ENCODE data around the gene ZDHHC7.
A peak's percentile ranks its signal among the peaks of the same experiment; 100 is the strongest.
"Not testable (repeated sequence)": the region's sequence is repeated elsewhere in the genome, so short reads cannot be mapped to it uniquely, and the experiment has no call there.

Gene ZDHHC7

DNA sequence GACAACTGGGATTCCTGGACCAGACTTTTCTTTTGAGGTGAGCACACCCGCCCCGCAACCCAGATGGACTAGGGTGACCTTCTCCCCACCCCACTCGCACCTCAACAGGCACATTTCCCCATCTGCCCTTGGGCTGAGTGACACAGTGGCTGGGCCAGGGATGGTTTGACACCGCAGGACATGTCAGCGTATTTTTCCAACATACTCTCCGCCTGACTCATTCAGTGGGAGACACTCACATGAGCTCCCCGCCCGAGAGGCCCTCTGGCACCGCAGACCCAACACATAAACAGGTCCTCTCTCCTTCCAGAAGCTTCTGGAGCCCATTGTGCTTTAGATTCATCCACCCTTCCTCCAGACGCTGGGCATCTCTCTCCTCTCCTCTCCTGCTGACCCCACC is 69.4 kb downstream of the ZDHHC7 start:
- Histone ChIP-seq H3K4me1 (ENCODE audit: control insufficient read depth in 1 of 2, insufficient read depth in 2 of 2, low read length in 2 of 2) (no peaks in the 10 kb centered on the region), H3K4me3 (ENCODE audit: low read depth in 1 of 2, low read length in 2 of 2) (no peak overlapping the region), H3K27ac (ENCODE audit: low read depth, low read length) (no peak overlapping the region), H3K27me3 (ENCODE audit: control insufficient read depth in 1 of 2, insufficient read depth in 2 of 2, low read length in 2 of 2) (no peaks in the 10 kb centered on the region), H3K36me3 (ENCODE audit: control insufficient read depth in 1 of 2, insufficient read depth in 2 of 2, low read length in 2 of 2) (no peaks in the 10 kb centered on the region), H3K9me3 (ENCODE audit: control insufficient read depth in 1 of 2, low read length in 2 of 2) (no peaks in the 10 kb centered on the region), H3K9ac (ENCODE audit: low read depth in 1 of 2, low read length in 2 of 2) (no peak overlapping the region)

DNA sequence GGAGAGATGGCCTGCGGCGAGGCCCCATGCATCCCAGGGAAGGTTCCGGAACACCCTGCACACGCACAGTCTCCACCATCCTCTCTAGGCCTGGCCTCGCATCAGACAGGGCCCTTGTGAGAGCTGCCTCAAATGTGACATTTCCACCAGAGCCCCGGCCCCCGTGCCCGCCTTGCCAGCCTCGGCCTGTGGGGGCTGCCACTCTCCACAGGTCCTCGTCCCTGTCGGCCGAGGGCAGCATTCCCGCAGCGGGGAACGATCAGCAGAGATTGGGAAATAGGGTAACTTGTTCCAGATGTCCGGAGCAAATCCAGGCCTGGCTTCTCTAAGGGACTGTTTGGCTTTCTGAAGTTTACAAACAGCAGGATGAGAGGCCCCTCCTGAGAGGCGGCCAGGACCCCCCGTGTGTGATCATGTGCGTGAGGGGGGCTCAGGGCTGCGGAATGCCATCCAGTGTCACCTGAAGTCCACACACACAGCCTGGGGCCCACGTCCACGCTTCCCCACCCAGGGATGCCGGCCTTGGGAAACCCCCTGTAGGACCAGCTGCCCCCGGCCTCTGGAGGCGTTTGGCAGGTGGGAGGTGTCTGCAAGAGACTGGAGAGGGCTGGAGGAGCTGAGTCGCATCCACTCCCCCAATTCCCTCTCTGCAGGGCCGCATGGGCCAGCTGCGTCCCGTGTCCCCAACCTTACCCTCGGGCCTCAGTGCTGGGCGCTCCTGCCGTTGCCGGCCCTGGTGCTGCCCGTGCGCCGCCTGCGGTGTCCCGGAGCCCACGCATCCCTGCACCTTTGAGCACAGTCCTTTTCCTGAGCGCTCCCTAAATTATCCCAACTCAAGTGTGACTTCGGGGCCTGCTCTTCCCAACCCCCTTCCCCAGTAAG is 70.4 kb downstream of the ZDHHC7 start:
- no peak overlapping the region for H3K4me3 ChIP-seq (ENCODE audit: low read depth in 1 of 2, low read length in 2 of 2)
- no peaks in the 10 kb centered on the region for H3K9me3 ChIP-seq (ENCODE audit: control insufficient read depth in 1 of 2, low read length in 2 of 2)
- no peaks in the 10 kb centered on the region for H3K27me3 ChIP-seq (ENCODE audit: control insufficient read depth in 1 of 2, insufficient read depth in 2 of 2, low read length in 2 of 2)
- no peaks in the 10 kb centered on the region for H3K4me1 ChIP-seq (ENCODE audit: control insufficient read depth in 1 of 2, insufficient read depth in 2 of 2, low read length in 2 of 2)
- no peak overlapping the region for H3K9ac ChIP-seq (ENCODE audit: low read depth in 1 of 2, low read length in 2 of 2)
- H3K36me3 ChIP-seq (ENCODE audit: control insufficient read depth in 1 of 2, insufficient read depth in 2 of 2, low read length in 2 of 2): no peaks in the 10 kb centered on the region
- no peak overlapping the region for H3K27ac ChIP-seq (ENCODE audit: low read depth, low read length)

GRCh38 chr16:84938616-84939015 is 72.7 kb downstream of the ZDHHC7 start:
- H3K27ac ChIP-seq (ENCODE audit: low read depth, low read length); H3K4me3 ChIP-seq (ENCODE audit: low read depth in 1 of 2, low read length in 2 of 2); H3K9ac ChIP-seq (ENCODE audit: low read depth in 1 of 2, low read length in 2 of 2); H3K36me3 ChIP-seq (ENCODE audit: control insufficient read depth in 1 of 2, insufficient read depth in 2 of 2, low read length in 2 of 2); H3K9me3 ChIP-seq (ENCODE audit: control insufficient read depth in 1 of 2, low read length in 2 of 2); H3K4me1 ChIP-seq (ENCODE audit: control insufficient read depth in 1 of 2, insufficient read depth in 2 of 2, low read length in 2 of 2); H3K27me3 ChIP-seq (ENCODE audit: control insufficient read depth in 1 of 2, insufficient read depth in 2 of 2, low read length in 2 of 2): not testable (repeated sequence)

DNA sequence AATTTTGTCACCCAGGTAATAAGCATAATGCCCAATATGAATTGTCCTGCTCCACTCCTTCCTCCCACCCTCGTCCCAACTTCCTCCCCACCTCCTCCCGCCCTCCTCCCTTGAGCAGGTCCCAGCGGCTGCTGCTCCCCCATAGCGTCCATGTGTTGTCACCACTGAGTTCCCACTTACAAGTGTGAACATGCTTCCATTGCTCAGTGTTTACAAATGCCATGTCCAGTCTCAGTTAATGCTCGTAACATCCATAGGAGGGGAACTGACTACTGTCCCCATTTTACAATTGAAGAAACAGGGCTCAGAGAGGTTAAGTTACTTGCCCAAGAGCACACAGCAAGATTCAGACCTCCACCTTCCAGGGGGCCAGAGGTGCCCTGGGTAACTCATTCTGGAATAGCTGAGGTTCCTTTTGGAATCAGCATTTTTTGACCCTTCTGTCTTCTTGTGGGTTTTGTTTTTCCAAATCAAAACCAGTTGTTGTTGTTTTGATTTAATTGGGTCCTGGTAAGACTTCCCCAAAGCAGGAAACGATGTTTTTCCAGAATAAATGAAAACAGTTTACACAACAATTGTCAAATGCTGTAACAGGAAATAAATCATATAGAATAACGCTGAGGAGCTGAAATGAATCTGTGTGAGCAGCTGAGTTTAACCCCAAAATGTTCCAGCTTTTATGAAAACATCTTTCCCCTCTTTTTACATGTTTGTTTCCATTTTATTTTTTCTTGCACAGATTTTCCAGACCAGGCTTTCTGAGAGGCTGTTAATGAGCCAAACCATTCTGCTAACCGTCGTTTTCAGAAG is 73.9 kb downstream of the ZDHHC7 start:
- Histone ChIP-seq H3K4me3 (ENCODE audit: low read depth in 1 of 2, low read length in 2 of 2) (no peak overlapping the region), H3K36me3 (ENCODE audit: control insufficient read depth in 1 of 2, insufficient read depth in 2 of 2, low read length in 2 of 2) (no peaks in the 10 kb centered on the region), H3K9ac (ENCODE audit: low read depth in 1 of 2, low read length in 2 of 2) (no peak overlapping the region), H3K27me3 (ENCODE audit: control insufficient read depth in 1 of 2, insufficient read depth in 2 of 2, low read length in 2 of 2) (no peaks in the 10 kb centered on the region), H3K27ac (ENCODE audit: low read depth, low read length) (no peak overlapping the region), H3K9me3 (ENCODE audit: control insufficient read depth in 1 of 2, low read length in 2 of 2) (no peaks in the 10 kb centered on the region), H3K4me1 (ENCODE audit: control insufficient read depth in 1 of 2, insufficient read depth in 2 of 2, low read length in 2 of 2) (peaks cover 0 to 4% of the 10 kb centered on the region in 2 donors)

DNA sequence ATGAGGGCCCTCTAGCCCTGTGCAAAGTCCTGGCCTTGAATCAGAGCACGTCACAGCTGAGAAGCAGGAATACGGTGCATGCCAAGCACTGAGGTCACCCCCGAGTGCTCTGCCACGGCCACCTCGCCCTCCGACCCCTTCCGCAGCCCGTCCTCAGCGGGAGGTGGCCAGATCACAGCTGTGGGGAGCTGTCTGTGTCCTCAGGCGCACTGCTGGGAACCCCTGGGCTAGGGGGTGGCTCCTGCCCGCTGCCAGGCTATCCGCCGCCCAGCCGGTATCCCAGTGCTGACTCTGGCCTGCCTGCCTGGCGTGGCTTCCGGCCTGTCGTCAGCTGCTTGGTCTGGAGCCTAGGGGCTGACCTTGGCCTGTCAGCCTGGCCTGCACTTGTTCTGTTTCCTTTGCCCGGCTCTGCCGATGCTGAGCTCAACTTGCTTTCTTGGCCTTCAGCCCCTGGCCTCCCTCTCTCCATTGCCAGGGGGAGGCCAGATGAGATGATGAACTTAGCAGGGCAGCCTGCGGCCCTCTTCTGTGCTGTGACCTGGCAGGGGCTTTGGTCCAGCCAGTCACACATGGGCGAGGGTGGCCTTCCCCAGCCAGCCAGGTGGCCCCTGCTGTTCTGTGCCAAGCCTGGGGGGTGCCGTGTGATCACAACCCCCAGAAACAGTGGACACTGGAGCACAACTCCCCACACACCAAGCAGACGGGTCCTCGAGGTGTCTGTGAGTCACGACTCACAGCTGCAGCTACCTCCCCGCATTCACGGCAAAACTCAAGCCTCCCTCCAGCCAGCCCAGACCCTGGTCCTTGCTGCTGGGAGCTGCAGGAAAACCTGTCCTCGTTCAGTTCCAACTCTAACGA is 77.3 kb downstream of the ZDHHC7 start:
- peaks cover 0 to 13% of the 10 kb centered on the region in 2 donors for H3K4me1 ChIP-seq (ENCODE audit: control insufficient read depth in 1 of 2, insufficient read depth in 2 of 2, low read length in 2 of 2)
- no peak overlapping the region for H3K4me3 ChIP-seq (ENCODE audit: low read depth in 1 of 2, low read length in 2 of 2)
- peak overlapping the region; percentile 6 for H3K27ac ChIP-seq (ENCODE audit: low read depth, low read length)
- no peaks in the 10 kb centered on the region for H3K27me3 ChIP-seq (ENCODE audit: control insufficient read depth in 1 of 2, insufficient read depth in 2 of 2, low read length in 2 of 2)
- H3K36me3 ChIP-seq (ENCODE audit: control insufficient read depth in 1 of 2, insufficient read depth in 2 of 2, low read length in 2 of 2): no peaks in the 10 kb centered on the region
- no peak overlapping the region for H3K9ac ChIP-seq (ENCODE audit: low read depth in 1 of 2, low read length in 2 of 2)
- no peaks in the 10 kb centered on the region for H3K9me3 ChIP-seq (ENCODE audit: control insufficient read depth in 1 of 2, low read length in 2 of 2)

- H3K27ac ChIP-seq (ENCODE audit: low read depth, low read length): no peak overlapping the region
- H3K4me3 ChIP-seq (ENCODE audit: low read depth in 1 of 2, low read length in 2 of 2): no peak overlapping the region
- no peak overlapping the region for H3K9ac ChIP-seq (ENCODE audit: low read depth in 1 of 2, low read length in 2 of 2)
- H3K27me3 ChIP-seq (ENCODE audit: control insufficient read depth in 1 of 2, insufficient read depth in 2 of 2, low read length in 2 of 2): no peaks in the 10 kb centered on the region
- no peaks in the 10 kb centered on the region for H3K36me3 ChIP-seq (ENCODE audit: control insufficient read depth in 1 of 2, insufficient read depth in 2 of 2, low read length in 2 of 2)
- no peaks in the 10 kb centered on the region for H3K9me3 ChIP-seq (ENCODE audit: control insufficient read depth in 1 of 2, low read length in 2 of 2)
- peaks cover 6 to 13% of the 10 kb centered on the region in 2 donors for H3K4me1 ChIP-seq (ENCODE audit: control insufficient read depth in 1 of 2, insufficient read depth in 2 of 2, low read length in 2 of 2)
These were observed 78.7 kb downstream of the ZDHHC7 start for GRCh38 chr16:84932681-84933080.

GRCh38 chr16:84931506-84931905 is 79.8 kb downstream of the ZDHHC7 start:
- Histone ChIP-seq H3K4me1 (ENCODE audit: control insufficient read depth in 1 of 2, insufficient read depth in 2 of 2, low read length in 2 of 2) (peaks cover 6 to 13% of the 10 kb centered on the region in 2 donors), H3K9ac (ENCODE audit: low read depth in 1 of 2, low read length in 2 of 2) (no peak overlapping the region), H3K4me3 (ENCODE audit: low read depth in 1 of 2, low read length in 2 of 2) (no peak overlapping the region), H3K36me3 (ENCODE audit: control insufficient read depth in 1 of 2, insufficient read depth in 2 of 2, low read length in 2 of 2) (no peaks in the 10 kb centered on the region), H3K27ac (ENCODE audit: low read depth, low read length) (no peak overlapping the region), H3K27me3 (ENCODE audit: control insufficient read depth in 1 of 2, insufficient read depth in 2 of 2, low read length in 2 of 2) (no peaks in the 10 kb centered on the region), H3K9me3 (ENCODE audit: control insufficient read depth in 1 of 2, low read length in 2 of 2) (no peaks in the 10 kb centered on the region)

DNA sequence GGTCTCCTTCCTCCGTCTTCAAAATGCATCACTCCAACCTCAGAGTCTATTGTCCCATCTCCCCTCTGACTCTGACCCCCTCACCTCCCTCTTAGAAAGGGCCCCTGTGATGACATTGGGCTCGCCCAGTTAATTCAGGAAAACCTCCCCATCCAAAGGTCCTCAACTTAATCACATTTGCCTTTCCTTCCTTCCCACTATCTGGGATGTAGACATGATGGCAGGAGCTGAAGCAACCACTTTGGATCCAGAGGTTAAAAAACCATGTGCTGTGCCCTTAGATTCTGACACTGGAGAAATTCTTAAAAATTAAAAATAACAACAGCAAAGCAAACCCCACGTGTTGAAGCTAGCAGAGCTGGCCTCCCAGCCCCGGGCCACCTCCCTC is 80.2 kb downstream of the ZDHHC7 start:
- peaks cover 6 to 13% of the 10 kb centered on the region in 2 donors for H3K4me1 ChIP-seq (ENCODE audit: control insufficient read depth in 1 of 2, insufficient read depth in 2 of 2, low read length in 2 of 2)

DNA sequence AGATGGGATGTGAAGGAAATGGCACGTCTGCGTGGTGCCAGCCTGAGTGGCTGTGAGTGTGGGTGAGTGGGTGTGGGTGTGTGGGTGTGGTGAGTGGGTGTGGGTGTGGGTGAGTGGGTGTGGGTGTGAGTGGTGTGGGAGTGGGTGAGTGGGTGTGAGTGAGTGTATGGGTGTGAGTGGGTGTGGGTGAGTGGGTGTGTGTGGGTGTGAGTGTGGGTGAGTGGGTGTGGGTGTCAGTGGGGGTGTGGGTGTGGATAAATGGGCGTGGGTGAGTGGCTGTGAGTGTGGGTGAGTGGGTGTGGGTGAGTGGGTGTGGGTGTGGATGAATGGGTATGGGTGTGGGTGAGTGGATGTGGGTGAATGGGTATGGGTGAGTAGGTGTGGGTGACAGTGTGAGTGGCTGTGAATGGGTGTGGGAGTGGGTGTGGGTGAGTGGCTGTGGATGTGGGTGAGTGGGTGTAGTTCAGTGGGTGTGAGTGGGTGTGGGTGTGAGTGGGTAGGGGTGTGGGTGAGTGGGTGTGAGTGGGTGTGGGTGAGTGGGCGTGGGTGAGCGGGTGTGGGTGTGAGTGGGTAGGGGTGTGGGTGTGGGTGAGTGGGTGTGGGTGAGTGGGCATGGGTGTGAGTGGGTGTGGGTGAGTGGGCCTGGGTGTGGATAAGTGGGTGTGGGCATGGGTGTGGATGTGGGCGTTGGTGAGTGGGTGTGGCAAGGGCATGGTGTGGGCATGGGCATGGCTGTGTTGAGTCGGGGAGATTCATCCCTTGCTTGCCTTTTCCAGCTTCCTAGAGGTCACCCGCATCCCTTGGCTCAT is 80.8 kb downstream of the ZDHHC7 start:
- Histone ChIP-seq H3K27ac (ENCODE audit: low read depth, low read length) (no peak overlapping the region), H3K4me3 (ENCODE audit: low read depth in 1 of 2, low read length in 2 of 2) (no peak overlapping the region), H3K36me3 (ENCODE audit: control insufficient read depth in 1 of 2, insufficient read depth in 2 of 2, low read length in 2 of 2) (no peaks in the 10 kb centered on the region), H3K9ac (ENCODE audit: low read depth in 1 of 2, low read length in 2 of 2) (no peak overlapping the region), H3K9me3 (ENCODE audit: control insufficient read depth in 1 of 2, low read length in 2 of 2) (no peaks in the 10 kb centered on the region), H3K4me1 (ENCODE audit: control insufficient read depth in 1 of 2, insufficient read depth in 2 of 2, low read length in 2 of 2) (peaks cover 6 to 13% of the 10 kb centered on the region in 2 donors), H3K27me3 (ENCODE audit: control insufficient read depth in 1 of 2, insufficient read depth in 2 of 2, low read length in 2 of 2) (no peaks in the 10 kb centered on the region)

More for the DNA sequence above, 80.2 kb downstream of the ZDHHC7 start:
- H3K27me3 ChIP-seq (ENCODE audit: control insufficient read depth in 1 of 2, insufficient read depth in 2 of 2, low read length in 2 of 2): no peaks in the 10 kb centered on the region
- no peak overlapping the region for H3K4me3 ChIP-seq (ENCODE audit: low read depth in 1 of 2, low read length in 2 of 2)
- H3K9me3 ChIP-seq (ENCODE audit: control insufficient read depth in 1 of 2, low read length in 2 of 2): no peaks in the 10 kb centered on the region
- no peak overlapping the region for H3K9ac ChIP-seq (ENCODE audit: low read depth in 1 of 2, low read length in 2 of 2)
- H3K27ac ChIP-seq (ENCODE audit: low read depth, low read length): no peak overlapping the region
- H3K36me3 ChIP-seq (ENCODE audit: control insufficient read depth in 1 of 2, insufficient read depth in 2 of 2, low read length in 2 of 2): no peaks in the 10 kb centered on the region
